ENCODE results near the gene ELAPOR2. TPM values are rescaled to one million over a fixed set of nuclear protein-coding genes. Genes with fewer than 3 reads are reported as not detected.
A peak's percentile ranks its signal among the peaks of the same experiment; 100 is the strongest.

Gene ELAPOR2
- total and polyA plus RNA-seq, 9 of the 15 experiments (the other 6 are each of a cell fraction or from before 2014, with no cell fraction given) = 9.2 to 72.0 (median 35.0) TPM

GRCh38 chr7:87016606-87017005 is 42.8 kb downstream of the ELAPOR2 start:
- H3K4me3 ChIP-seq = no peak overlapping the region
- WGBS (ENCODE audit: insufficient coverage, low coverage, missing lambda C conversion rate) = 47% methylated on average over 4 of the region's 4 CpGs
- CTCF ChIA-PET (ENCODE audit: low intra/inter-chr PET ratio) = no interaction called here
- TF ChIP-seq ZC3H11A (IDR thresholded peaks at IDR 0.05; ENCODE audit: low read depth, low read length) (no peak), JUN (IDR thresholded peaks at IDR 0.05; ENCODE audit: borderline replicate concordance, low read depth, low read length) (0 out of 2 replicates have a peak, but pooled peaks have one; percentile 12), JUN (CRISPR knock-in tag; IDR thresholded peaks at IDR 0.05; ENCODE audit: borderline replicate concordance) (no peak), HBP1 (CRISPR knock-in tag; IDR thresholded peaks at IDR 0.05) (no peak), ZNF655 (CRISPR knock-in tag; IDR thresholded peaks at IDR 0.05) (no peak), RAD21 (CRISPR knock-in tag; conservative IDR thresholded peaks at IDR 0.05 in 1 of 2, IDR thresholded peaks at IDR 0.05 in 1 of 2) (no peak), POLR2H (tag; IDR thresholded peaks at IDR 0.05; ENCODE audit: low read depth) (no peak), CC2D1A (IDR thresholded peaks at IDR 0.05) (no peak), TOE1 (IDR thresholded peaks at IDR 0.05; ENCODE audit: borderline replicate concordance) (no peak), TOE1 (CRISPR knock-in tag; IDR thresholded peaks at IDR 0.05; ENCODE audit: borderline replicate concordance, low read depth) (no peak), ARID1B (IDR thresholded peaks at IDR 0.05) (peak; percentile 40; the same call in 1 of the 2 replicates), JUND (IDR thresholded peaks at IDR 0.05; ENCODE audit: borderline replicate concordance, low read depth, low read length) (peak; percentile 87), JUND (tag; IDR thresholded peaks at IDR 0.05; ENCODE audit: borderline replicate concordance, low read depth, low read length) (peak; percentile 68; the same call in 1 of the 3 replicates), MEF2D (tag; conservative IDR thresholded peaks at IDR 0.05; ENCODE audit: low read depth) (no peak), ZNF445 (CRISPR knock-in tag; IDR thresholded peaks at IDR 0.05; ENCODE audit: low read depth) (no peak), COPS2 (conservative IDR thresholded peaks at IDR 0.05) (no peak), DPF2 (IDR thresholded peaks at IDR 0.05) (0 out of 2 replicates have a peak, but pooled peaks have one; percentile 28), FOSL1 (tag; conservative IDR thresholded peaks at IDR 0.05) (peak; percentile 71), E2F6 (IDR thresholded peaks at IDR 0.05; ENCODE audit: borderline replicate concordance in 1 of 2, extremely low read depth in 1 of 2, insufficient read depth in 1 of 2, insufficient read length in 1 of 2, low read depth in 1 of 2, low read length in 1 of 2, poor library complexity in 1 of 2, severe bottlenecking in 1 of 2) (no peak), CBFA2T3 (IDR thresholded peaks at IDR 0.05) (peak; percentile 19; the same call in 1 of the 2 replicates)

More at GRCh38 chr7:87016606-87017005, 42.8 kb downstream of the ELAPOR2 start:
- no TSS peak for BruUV-seq (replicated peaks)
- no peaks in the 10 kb centered on the region for H3K9me3 ChIP-seq (replicated peaks; ENCODE audit: control insufficient read depth, insufficient read depth, low read depth, low read length)
- no peak overlapping the region for H3K4me2 ChIP-seq (ENCODE audit: insufficient read depth, low read length)
- no peak overlapping the region for H3K9ac ChIP-seq (ENCODE audit: insufficient read depth in 1 of 2, low read depth in 2 of 2, low read length in 2 of 2)
- H3K4me1 ChIP-seq (replicated peaks in 1 of 2; ENCODE audit: control insufficient read depth in 2 of 2, insufficient read depth in 2 of 2, low read length in 2 of 2) = no peaks in the 10 kb centered on the region; a peak in 2 of 5 replicates
- no peaks in the 10 kb centered on the region for H3K36me3 ChIP-seq (ENCODE audit: control insufficient read depth, insufficient read depth, low read length)
- H3K27ac ChIP-seq (ENCODE audit: extremely low read depth, low read depth, low read length) = no peak overlapping the region
- DNase-seq (ENCODE audit: extremely low read depth in 1 of 4, low spot score in 3 of 4) (no peak), ATAC-seq (no peak), FAIRE-seq (no peak)
- intact Hi-C loops (cut with micrococcal nuclease) = no loop called here
- H4K20me1 ChIP-seq (replicated peaks; ENCODE audit: control insufficient read depth, insufficient read depth, low read length) = no peaks in the 10 kb centered on the region
- in situ Hi-C loops (cut with MboI) = no loop called here
- H3K27me3 ChIP-seq (ENCODE audit: control insufficient read depth in 2 of 2, insufficient read depth in 2 of 2, low read length in 2 of 2) = no peaks in the 10 kb centered on the region
- no peak overlapping the region for H2AFZ ChIP-seq (ENCODE audit: low read depth, low read length)
- H3K79me2 ChIP-seq (ENCODE audit: control insufficient read depth, insufficient read depth, low read length) = peaks cover 38% of the 10 kb centered on the region; the same call in 2 of the 3 replicates
- POLR2A ChIA-PET = interaction anchor here (3.1 kb wide), 1 partner anchor 12 kb away, joined by 7 read pairs; no protein-coding TSS in a partner anchor
- no peaks in the 10 kb centered on the region for H3K9me1 ChIP-seq (ENCODE audit: control insufficient read depth, insufficient read depth, low read length)

Data from K562 (cell line).